Measurements from ENCODE around the gene NDC1. TPM values are rescaled to one million over a fixed set of nuclear protein-coding genes. Genes with fewer than 3 reads are reported as not detected.

Gene NDC1
- total RNA-seq, 1 donor from 2014 or later = 12.3 TPM

DNA sequence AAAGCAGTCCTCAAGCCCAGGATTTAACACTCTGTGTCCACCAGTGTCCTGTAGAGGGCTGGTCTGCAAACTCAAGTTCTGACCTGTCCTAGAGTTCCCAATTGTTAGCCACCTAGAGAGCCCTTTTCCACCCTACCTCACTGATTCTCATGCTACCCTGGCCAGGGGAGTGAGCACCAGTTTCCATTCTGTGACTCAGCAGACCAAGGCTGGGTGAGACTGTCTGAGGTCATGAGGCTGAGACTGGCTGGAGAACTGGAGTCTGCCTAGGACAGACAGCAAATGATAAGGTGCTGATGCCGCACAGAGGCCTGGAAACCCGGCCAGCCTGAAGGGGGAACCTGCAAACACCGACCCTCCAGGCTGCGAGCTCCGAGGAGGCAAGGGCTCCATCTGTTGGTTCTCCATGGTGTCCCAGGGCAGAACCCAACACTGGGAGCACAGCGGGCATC, 112.8 kb downstream of the NDC1 start:
- Histone ChIP-seq H3K4me1 (no peaks in the 10 kb centered on the region), H3K27me3 (no peaks in the 10 kb centered on the region), H3K4me3 (no peak overlapping the region), H3K9me3 (no peaks in the 10 kb centered on the region), H3K27ac (no peak overlapping the region), H3K36me3 (no peaks in the 10 kb centered on the region)
- no peak for DNase-seq (ENCODE audit: extremely low spot score in 2 of 2)
- TF ChIP-seq CTCF (IDR thresholded peaks at IDR 0.05) (no peak), POLR2A (IDR thresholded peaks at IDR 0.05) (no peak), POLR2AphosphoS5 (IDR thresholded peaks at IDR 0.05; ENCODE audit: insufficient read depth in 1 of 2, low read depth in 1 of 2) (no peak)
- intact Hi-C loops (cut with DNase I) = no loop called here

GRCh38 chr1:53722025-53722424, 116.1 kb downstream of the NDC1 start:
- H3K4me3 ChIP-seq = no peak overlapping the region
- H3K27me3 ChIP-seq = no peaks in the 10 kb centered on the region
- H3K36me3 ChIP-seq = no peaks in the 10 kb centered on the region
- H3K4me1 ChIP-seq = no peaks in the 10 kb centered on the region
- TF ChIP-seq POLR2AphosphoS5 (IDR thresholded peaks at IDR 0.05; ENCODE audit: insufficient read depth in 1 of 2, low read depth in 1 of 2) = no peak
- no peak for TF ChIP-seq POLR2A (IDR thresholded peaks at IDR 0.05)
- TF ChIP-seq CTCF (IDR thresholded peaks at IDR 0.05) = no peak
- no peaks in the 10 kb centered on the region for H3K9me3 ChIP-seq
- no peak for DNase-seq (ENCODE audit: extremely low spot score in 2 of 2)
- H3K27ac ChIP-seq = no peak overlapping the region
- intact Hi-C loops (cut with DNase I) = no loop called here

- H3K27ac ChIP-seq = no peak overlapping the region
- no peaks in the 10 kb centered on the region for H3K9me3 ChIP-seq
- H3K36me3 ChIP-seq = no peaks in the 10 kb centered on the region
- intact Hi-C loops (cut with DNase I) = no loop called here
- H3K27me3 ChIP-seq = no peaks in the 10 kb centered on the region
- DNase-seq (ENCODE audit: extremely low spot score in 2 of 2) = no peak
- TF ChIP-seq POLR2AphosphoS5 (IDR thresholded peaks at IDR 0.05; ENCODE audit: insufficient read depth in 1 of 2, low read depth in 1 of 2) (no peak), CTCF (IDR thresholded peaks at IDR 0.05) (no peak), POLR2A (IDR thresholded peaks at IDR 0.05) (no peak)
- H3K4me1 ChIP-seq = no peaks in the 10 kb centered on the region
- H3K4me3 ChIP-seq = no peak overlapping the region
Observed at GRCh38 chr1:53721088-53721487, 117.0 kb downstream of the NDC1 start.

DNA sequence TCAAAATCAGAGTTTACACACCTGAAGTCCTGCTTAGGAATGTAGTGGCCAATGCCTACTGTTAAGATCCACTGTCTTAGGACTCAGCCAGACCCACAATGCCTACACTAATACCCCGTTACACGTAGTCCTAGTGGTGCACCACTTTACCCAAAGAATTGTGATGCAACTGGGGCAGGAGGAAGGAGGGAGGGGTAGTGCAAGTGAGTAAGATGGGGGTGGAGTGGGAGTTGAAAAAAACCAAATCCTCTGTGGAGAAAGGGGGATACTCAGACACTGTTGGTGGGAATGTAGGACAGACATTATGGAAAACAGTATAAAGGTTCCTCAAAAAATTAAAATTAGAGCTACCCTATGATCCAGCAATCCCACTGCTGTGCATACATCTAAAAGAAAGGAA, 118.6 kb downstream of the NDC1 start:
- no peak overlapping the region for H3K4me3 ChIP-seq
- TF ChIP-seq CTCF (IDR thresholded peaks at IDR 0.05) (no peak), POLR2AphosphoS5 (IDR thresholded peaks at IDR 0.05; ENCODE audit: insufficient read depth in 1 of 2, low read depth in 1 of 2) (no peak), POLR2A (IDR thresholded peaks at IDR 0.05) (no peak)
- intact Hi-C loops (cut with DNase I) = no loop called here
- no peak overlapping the region for H3K27ac ChIP-seq
- no peaks in the 10 kb centered on the region for H3K27me3 ChIP-seq
- no peak for DNase-seq (ENCODE audit: extremely low spot score in 2 of 2)
- H3K4me1 ChIP-seq = no peaks in the 10 kb centered on the region
- no peaks in the 10 kb centered on the region for H3K36me3 ChIP-seq
- H3K9me3 ChIP-seq = no peaks in the 10 kb centered on the region

DNA sequence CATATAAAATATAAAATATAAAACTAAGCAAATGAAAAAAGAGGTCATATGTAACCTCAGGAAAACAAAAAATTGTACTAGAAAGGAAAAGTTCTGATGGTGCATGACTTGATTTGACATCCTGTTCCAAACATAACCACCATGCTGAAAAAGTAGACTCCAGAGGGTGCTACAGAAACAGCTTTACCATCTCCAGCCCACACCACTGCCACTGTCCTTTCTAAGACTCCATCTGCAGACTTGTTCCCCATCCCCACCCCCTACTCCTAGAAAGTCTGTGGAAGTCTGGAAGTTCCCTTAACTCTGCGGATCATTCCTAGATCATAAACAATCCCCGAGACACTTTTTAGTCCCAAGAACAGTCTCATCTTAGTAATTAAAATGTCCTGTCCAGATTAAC, 119.7 kb downstream of the NDC1 start:
- H3K4me1 ChIP-seq = no peaks in the 10 kb centered on the region
- H3K36me3 ChIP-seq = no peaks in the 10 kb centered on the region
- no peak for TF ChIP-seq POLR2AphosphoS5 (IDR thresholded peaks at IDR 0.05; ENCODE audit: insufficient read depth in 1 of 2, low read depth in 1 of 2)
- TF ChIP-seq CTCF (IDR thresholded peaks at IDR 0.05) = no peak
- TF ChIP-seq POLR2A (IDR thresholded peaks at IDR 0.05) = no peak
- DNase-seq (ENCODE audit: extremely low spot score in 2 of 2) = no peak
- no peak overlapping the region for H3K4me3 ChIP-seq
- intact Hi-C loops (cut with DNase I) = no loop called here
- H3K27ac ChIP-seq = no peak overlapping the region
- no peaks in the 10 kb centered on the region for H3K27me3 ChIP-seq
- no peaks in the 10 kb centered on the region for H3K9me3 ChIP-seq
